Measurements from ENCODE around the gene NELFB.

Gene NELFB

DNA sequence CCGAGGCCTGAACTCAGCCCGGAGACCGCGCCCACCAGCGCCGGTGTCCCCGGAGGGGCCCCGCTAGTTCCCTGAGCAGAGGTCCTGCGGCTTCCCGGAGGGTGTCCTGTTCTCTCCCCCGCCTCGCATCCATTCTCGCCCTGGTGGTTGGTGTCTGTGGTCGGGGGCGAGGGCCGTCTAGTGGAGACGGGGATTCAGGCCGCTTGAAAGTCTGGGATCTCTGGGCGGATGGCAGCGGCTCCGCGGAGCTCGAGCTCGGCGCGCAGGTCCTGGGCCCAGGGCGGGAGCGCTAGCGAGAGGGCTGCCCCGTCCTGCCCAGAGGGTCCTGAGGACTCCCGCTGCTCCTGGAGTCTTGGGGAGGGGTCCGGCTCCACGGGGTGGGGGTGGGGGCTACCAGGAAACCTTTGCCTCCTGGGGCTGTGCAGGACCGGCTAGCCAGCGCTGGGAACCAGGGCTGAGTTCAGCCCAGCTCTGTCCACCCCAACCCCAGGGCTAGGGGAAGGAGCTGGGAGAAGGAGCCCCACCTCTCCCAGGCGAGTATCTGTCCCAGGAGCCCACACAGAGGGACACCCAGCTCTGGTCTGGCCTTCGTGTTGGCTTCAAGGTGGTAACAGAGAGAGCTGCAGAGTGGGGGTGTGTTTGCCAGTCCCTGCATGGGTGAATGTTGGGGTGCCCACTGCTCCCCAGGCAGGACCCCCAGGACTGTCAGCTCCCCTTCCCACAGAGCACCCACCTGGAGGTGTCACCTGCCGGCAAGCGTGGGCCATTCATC is 26.4 kb downstream of the NELFB start:
- DNase-seq (ENCODE audit: low read depth) = no peak

DNA sequence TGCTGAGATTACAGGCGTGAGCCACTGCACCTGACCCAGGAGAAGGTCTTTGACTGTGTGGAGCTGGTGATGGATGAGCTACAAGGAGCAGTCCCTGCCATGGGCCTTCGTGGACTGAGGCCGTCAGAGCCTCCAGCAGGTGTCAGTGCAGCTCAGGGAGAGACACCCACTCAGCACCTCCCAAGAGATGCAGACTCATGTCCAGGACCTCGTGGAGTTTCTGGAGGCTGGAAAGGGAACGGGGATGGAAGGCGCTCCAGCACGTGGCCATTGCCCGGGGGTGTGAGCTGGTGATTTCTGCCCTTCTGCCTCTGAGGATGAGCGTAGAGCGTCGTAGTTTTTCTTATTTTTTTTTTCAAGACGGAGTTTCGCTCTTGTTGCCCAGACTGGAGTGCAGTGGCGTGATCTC is 31.9 kb downstream of the NELFB start:
- DNase-seq (ENCODE audit: low read depth) = no peak

DNA sequence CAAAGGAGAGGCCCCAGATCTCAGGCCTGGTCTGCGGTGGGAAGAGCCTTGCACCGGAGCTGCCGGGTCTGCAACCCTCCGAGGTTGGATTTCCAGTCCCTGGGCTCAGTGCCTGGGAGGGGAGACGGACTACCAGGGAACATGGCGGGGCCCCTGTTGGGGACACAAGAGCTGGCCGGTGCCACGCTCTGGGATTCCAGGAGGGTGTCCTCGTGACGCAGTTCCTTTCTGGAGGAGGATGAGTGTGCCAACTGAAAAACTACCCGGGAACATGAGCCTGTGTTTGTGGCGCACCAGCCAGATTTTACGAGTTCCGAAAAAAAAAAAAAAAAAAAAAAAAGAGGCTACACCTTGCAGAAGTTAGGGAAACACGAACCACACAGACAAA is 38.0 kb downstream of the NELFB start:
- DNase-seq (ENCODE audit: low read depth) = no peak

DNA sequence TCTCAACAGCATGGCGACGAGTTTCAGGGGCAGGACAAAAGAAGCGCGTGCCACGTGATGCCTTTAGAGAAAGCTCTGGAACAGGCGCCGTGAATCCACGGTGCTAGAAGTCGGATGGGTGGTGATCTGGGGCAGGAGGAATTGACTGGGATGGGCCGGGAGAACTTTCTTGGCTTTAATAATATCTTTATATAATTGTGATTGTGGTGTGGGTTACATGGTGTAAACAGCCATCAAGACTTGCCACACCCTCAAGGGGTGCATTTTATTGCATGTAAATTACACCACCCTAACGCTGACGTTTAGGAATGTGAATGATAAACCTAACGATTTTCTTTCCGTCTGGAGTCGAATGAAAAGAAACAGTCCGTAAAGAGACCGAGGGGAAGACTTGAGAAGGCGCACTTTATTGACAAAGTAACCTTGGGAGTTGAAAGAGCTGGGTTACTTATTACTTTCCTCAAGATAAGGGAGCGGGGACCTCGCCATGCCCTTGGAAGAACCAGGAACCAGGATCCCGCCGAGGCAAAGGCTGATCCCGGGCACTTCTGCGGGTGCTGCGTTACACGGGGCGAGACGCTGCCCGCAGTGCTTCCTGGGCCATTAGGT is 38.5 kb downstream of the NELFB start:
- no peak for DNase-seq (ENCODE audit: low read depth)

DNA sequence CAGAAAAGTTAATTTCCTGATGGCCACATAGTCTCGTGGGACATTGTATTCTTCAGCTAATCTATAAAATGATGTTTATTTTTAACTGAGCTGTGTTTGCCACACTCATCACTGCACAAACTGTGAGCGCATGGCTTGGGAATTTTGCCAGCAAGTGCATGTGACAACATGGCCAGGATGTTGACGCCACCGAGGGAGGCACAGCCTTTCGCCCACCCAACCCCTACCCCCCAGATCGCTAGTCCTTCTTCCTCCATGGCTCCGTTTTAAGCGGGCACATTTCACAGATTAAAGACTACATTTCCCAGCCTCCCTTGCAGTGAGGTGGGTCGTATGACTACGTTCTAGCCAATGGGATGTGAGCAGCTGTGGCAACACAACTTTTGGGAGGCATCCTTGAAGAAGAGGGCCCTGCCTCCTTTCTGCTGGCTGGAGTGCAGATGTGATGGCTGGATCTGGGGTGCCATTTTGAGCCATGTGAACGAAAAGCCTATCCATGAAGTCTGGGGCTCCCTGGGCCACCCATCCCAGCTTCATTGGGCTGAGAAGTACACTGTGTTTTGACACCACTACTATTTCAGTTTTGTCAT is 39.1 kb downstream of the NELFB start:
- no peak for DNase-seq (ENCODE audit: low read depth)

DNA sequence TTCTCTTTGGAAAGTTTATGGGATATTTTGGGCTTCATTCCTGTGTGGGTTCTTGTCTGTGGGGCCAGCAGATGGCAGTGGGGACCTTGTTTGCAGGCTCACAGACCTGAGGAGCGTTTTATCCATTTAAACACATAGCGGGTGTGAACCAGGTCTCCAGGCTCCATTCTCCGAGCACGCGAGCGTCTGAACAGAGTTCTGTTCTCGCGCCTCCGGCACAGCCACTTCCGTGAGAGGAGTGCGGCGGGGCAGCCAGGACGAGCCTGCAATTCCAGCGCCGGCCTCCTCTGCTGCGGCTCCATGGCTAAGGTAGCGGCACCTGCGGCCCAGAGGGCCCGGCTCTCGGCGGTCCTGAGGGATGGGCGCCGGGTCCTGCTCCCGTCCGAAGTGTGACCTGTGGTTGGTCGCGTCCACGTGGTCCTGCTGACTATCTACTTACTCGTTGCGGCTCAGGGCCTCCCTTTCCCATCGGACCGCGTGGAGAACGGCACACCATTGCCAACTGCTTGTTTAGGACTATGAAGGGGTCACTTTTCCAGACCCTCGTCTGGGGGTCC is 39.6 kb downstream of the NELFB start:
- DNase-seq (ENCODE audit: low read depth) = no peak

DNA sequence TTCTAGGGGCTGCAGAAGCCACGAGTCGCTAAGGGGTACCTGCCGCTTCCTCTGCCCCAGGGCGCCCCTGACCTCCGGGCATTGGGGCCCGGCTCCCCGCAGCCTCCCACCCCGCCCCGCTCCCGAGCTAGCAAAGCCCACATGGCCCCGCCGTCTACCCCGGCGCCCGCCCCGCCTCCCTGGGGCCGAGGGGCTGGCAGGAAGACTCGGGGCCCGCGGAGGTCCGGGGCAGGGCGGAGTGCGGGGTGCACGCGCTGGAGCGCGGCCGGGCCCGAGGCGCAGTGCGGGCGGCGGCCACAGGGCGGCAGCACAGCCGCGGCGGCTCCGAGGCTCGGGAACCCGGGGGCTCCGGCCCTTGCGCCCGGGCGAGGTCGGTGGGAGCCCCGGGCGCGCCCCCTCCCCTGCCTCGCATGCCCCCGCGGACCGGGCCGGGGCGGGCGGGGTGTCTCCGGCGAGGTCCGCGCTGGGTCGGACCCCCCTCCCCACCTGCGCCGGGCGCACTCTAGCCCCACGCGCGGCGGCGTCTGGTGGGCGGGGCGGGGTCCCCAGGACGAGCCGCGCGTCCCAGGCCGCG is 40.2 kb downstream of the NELFB start:
- no peak for DNase-seq (ENCODE audit: low read depth)

DNA sequence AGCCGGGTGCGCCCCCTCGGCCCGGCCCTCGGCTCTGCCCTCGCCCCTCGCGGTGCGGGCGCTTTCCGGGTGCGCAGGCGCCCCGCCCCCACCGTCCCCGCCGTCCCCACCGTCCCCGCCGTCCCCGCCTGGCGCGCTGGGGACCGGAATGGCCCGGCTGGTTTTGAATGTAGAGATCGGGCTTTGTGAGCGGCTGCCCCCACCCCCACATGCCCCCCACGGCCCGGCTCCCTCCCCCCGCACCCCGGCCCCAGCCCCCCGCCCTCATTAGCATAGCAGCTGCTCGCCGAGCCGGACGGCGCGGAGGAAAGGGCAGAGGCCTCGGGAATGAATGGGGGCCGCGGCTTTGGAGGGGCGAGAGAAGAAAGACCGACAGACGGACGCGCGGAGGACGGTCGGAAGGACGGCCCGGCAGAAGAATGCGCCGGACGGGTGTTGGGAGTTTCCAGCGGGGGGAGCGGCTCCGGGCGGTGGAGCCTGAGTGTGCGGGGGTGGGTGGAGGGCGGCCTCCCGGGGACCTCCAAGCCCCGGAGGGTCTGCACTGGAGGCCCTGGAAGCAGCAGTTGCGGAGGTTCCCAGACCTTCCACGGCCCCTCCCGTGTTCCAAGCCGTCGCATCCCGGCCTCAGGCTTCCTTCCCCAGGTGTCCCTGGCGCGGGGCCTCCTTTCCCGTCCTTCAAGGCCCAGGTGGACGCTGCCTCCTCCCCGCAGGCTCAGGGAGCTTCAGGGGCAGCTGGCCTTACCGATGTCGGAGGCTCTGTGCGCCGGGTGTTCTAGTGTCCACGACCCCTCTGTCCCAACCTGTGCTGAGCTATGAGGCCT is 40.9 kb downstream of the NELFB start:
- DNase-seq (ENCODE audit: low read depth) = no peak

DNA sequence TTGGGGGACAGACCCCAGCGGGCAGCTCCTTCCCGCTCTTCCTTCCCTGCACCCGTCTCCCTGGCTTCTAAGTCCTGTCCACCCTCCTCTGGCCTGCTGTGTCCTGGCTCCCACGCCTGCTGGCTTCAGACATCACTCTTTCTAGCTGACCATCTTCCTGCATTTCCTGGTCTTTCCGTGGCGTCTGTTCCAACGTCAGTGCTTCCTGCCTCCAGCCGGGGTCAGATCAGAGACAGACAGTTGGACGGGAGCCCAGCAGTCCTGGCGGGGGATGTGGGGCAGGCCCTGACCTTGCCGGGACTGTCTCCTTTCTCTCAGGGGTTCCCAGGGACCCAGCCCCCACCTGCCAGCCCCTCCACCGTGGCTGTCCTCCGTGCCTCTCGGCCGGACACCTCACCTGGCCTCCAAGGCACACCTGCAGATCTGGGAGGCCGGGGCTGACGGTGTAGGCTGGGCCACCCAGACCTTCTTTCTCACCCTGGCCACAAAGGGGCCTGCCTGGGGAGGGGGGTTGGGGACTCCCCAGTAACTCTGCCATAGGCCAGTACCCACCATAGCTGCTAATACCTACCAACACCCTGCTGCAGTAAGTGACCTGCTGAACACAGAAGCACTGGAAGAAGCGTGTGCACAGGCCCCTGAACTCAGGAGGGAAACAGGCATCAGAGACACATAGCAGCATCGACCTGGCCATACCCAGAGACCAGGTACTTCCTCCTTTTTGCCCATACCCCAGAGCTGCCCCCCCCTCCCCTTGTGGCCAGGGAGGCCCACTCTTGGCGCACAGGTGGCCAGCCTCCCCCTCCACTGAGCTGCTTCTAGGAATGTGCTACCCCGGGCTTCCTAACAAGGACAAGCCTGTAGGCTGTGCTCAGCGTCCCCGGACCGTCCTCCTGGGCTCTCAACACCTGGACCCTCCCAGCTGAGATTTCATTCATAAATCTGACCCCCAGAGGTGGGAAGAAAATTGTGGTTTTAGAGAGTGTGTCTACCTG is 41.8 kb downstream of the NELFB start:
- no peak for DNase-seq (ENCODE audit: low read depth)

DNA sequence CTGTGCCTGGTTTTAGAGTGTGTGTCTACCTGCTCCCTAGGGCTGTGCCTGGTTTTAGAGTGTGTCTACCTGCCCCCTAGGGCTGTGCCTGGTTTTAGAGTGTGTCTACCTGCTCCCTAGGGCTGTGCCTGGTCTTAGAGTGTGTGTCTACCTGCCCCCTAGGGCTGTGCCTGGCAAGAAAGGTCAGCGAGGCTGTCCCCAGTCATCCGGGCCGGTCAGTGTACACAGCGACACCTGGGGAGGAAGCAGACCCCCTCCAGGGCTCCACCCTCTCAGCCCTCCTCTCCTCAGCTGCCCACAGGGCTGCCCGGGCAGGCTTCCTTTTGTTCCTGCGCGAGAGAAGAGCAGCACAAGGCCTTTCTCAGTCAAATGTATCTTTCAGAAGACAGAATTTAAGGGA is 42.8 kb downstream of the NELFB start:
- no peak for DNase-seq (ENCODE audit: low read depth)

DNA sequence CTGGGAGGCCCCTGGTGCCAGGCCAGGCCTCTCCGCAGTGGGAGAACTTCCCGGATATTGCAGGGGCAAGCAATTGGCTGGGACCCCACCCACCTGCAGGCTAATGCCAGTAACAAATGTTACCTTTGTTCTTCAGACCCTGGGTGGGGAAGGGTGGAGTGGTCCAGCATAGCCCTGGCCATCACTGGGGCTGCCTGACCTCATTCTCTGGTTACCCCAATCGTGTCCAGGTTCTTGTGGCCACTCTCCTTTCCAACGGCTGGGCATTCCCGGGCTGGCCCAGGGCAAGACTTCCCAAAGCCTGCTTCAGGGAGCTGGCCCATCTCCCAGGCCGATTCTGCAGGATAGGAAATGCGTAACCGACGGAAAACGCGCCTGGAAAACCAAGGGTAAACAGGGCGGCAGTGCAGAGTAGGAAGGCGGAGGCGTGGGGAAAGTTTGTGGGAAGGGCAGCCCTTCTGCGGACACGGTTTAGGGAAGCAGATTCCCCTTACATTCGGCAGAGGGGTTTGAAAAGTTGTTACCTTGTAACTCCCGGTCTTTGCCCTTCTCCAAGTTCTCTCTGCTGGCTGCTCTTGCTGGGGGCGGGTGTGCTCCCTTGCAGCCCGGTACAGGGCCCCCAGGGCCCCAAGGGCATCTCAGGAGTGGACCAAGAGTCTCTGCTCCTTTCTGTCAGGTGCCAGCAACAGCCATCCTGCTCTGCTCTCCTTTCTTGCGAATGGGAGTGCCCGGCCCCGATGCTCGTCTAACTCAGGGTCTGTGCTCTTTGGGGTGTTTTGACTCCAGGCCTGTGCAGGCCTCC is 43.5 kb downstream of the NELFB start:
- DNase-seq (ENCODE audit: low read depth) = no peak

DNA sequence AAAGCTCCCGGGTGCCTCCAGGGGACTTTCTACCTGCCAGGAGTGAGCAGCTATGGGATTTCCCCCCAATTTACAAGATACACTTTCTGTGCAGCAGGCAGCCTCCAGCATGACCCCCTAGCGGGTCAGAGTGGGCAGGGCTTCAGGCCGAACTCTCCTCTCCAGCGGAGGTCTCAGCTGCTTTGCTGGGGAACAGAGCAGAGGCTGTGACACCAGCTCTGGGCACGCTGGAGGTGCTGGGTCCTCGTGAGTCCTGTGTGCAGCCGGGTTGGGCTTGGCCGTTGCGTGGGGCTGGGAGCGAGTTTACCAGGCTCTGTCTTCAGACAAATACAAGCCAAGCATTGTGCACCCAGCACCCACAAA is 44.1 kb downstream of the NELFB start:
- DNase-seq (ENCODE audit: low read depth) = no peak

DNA sequence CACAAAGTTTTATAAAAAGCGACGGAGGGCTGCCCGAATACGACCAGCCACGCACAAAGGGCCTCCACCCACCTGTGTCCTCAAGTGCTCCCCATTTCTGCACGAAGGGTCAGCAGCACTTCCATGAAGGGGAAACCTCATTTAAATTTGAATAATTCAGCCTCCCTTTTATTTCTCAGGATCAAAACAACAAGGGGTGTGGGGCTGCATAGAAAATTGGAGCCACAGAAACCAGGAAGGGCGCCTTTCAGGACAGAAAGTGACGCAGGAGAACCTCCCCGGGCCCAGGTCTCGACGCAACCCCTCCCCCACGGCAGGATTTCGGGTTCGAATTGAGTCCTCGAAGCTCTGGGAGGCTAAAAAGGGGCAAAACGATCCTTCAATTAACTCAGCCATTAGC is 44.8 kb downstream of the NELFB start:
- no peak for DNase-seq (ENCODE audit: low read depth)

DNA sequence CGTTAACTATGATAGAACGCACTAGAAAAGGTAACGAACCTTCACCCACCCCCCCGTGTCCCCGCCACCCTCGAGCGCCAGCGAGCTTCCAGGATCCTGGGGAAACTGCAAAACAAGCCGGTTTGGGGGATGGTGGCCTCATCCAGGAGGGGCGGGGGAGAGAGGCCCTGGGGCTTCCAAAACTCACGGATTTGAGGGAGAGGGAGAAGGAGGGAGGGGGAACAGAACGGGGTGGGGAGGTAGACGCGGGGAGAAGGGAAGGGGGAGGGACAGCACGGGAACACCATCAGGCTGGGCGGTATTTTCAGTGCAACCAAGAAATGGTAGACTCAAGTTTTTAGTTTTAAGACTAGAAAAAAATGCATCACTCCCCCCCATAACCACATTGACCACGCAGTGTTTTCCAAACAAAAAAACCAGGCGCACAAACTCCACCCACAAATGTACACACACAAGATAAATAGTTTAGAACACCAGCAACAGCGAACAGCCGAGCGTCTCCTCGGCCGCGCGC is 45.5 kb downstream of the NELFB start:
- DNase-seq (ENCODE audit: low read depth) = no peak

DNA sequence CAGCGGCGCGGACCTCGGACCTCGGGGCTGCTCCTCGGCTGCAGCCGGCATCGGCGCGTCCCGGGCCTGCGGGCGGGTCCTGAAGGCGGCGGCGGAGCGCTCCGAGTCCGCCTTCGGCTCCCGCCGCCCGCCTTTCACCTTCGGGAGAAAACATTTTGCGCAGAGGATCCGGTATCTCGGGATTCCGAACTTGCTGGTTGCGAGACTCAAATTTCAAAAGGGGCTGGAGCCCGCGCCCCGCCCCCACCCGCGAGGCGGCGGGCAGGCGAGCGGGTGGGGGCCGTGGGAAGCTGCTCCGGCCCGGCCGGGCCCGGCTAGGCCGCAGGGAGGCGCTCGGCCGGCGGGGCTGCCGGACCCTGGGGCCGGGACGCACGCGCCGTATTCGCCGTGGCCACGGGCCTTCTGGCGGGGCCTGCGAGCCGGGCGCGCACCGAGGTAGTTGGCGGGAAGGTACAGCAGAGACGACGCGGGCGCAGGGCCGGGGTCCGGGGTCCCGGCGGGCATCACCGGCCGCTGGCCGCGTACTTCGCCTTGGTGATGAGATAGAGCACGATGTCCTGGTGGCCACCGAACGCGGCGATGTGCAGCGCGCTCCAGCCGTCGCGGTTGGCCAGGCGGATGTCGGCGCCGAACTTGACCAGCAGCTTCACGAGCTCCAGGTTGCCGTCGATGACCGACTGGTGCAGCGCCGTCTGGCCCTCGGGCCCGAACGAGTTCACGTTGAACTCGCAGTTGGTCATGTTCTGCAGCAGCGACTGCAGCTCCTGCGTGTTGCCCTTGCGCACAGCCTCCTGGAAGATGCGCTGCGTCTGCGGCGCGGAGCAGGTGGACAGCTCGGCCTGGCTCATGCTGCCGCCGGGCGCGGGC is 46.2 kb downstream of the NELFB start:
- DNase-seq (ENCODE audit: low read depth) = no peak

DNA sequence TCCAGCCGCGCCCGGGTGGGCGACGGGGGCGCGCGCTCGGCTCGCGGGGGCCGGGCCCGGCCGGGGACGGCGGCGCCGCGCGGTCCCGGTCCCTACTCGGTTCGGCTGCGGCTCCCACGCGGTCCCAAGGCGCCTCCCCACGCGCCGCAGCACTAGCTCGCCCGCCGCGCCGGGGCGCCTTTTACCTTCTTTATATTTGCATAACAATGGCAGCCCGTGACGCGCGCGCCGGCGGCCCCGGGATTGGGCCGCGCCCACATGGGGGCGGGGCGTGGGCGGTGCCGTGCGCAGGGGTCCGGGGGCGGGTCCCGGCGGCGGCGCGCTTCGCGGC is 47.0 kb downstream of the NELFB start, which contains the start of gene NRARP:
Gene NRARP, minus strand, starts transcription at position 154 of the 331 bp plus-strand sequence. CDS start 343 bp downstream, outside the sequence.
- peak; percentile 93 for DNase-seq (ENCODE audit: low read depth)

DNA sequence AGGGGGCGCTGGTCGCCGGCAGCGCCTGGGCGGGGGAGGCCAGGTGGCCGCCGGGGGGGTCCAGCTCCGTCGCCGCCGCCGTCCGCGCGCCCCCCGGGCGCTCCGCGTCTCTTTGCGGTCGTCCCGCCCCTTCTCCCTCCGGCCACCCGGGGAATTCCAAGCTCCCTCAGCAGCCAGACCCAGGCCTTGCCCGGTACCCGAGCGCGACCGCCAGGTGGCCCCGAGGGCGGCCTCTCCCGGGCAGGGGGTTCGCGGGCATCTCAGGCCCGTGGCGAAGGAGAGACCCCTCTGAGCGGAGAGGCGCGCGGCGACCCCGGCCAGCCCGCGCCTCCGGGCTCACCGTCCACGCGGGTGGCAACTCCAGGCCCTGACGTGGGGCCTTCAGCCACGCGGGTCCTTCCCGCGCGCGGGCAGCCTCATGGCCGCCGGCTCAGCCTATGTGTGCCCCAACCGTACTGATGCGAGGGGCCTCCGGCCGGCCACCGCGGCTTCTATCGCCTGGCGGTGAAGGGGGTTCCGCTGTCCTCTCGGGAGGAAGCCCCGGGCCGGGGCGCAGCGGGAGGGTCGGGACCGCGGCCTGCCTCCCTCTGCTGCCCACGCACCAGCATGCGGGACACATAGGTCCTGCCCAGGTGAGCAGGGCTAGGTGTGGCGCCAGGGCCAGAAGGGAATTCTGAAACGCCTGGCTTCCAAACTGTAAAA is 47.5 kb downstream of the NELFB start:
- DNase-seq (ENCODE audit: low read depth) = no peak

Data from activated T-cell treated with anti-CD3 and anti-CD28 coated beads for 1 hour (primary cell).